Breast epithelium (tissue), 4 donors: Measurements from ENCODE around the gene ZHX3. TPM values are rescaled to one million over a fixed set of nuclear protein-coding genes. Genes with fewer than 3 reads are reported as not detected.

ENCODE experiments used
- DNase-seq, 2 donors: peaks; one replicate each; pipeline ENCODE4 v3.0.0-alpha.2; 2019; ENCODE audit warnings: low spot score in 2 of 2
- H3K27ac ChIP-seq, 2 donors: fragments of 200-600 bp; sonication (generic) in 1 of 2; one replicate each; pipeline ENCODE4 v1.5.1; 2016 to 2019; ENCODE audit warnings: mild to moderate bottlenecking in 1 of 2
- H3K27me3 ChIP-seq, 2 donors: fragments of 200-600 bp; sonication (generic) in 1 of 2; one replicate each; pipeline versions ENCODE4 v1.5.1 to v1.6.0; 2017 to 2019; ENCODE audit warnings: control low read depth in 1 of 2, mild to moderate bottlenecking in 1 of 2
- H3K36me3 ChIP-seq: fragments of 200-600 bp; one replicate; pipeline ENCODE4 v1.5.1; 2019
- H3K4me1 ChIP-seq, 2 donors: fragments of 200-600 bp; sonication (generic); one replicate each; pipeline ENCODE4 v1.5.1; 2016 to 2019; ENCODE audit warnings: control low read depth in 1 of 2
- H3K4me3 ChIP-seq, 3 donors: fragments of 200-600 bp; sonication (generic); 1 replicate in 2 of 3; 2 replicates in 1 of 3; pipeline ENCODE4 v1.5.1; 2016 to 2019; ENCODE audit warnings: mild to moderate bottlenecking in 3 of 3, moderate library complexity in 2 of 3
- H3K9me3 ChIP-seq, 2 donors: fragments of 200-600 bp; sonication (generic) in 1 of 2; one replicate each; pipeline ENCODE4 v1.5.1; 2016 to 2019; ENCODE audit warnings: control low read depth in 1 of 2
- POLR2A ChIP-seq: fragments of 450-650 bp; IDR thresholded peaks from one replicate; pipeline ENCODE4 v1.6.1; 2016; ENCODE audit warnings: antibody characterized with exemption, mild to moderate bottlenecking, moderate library complexity
- POLR2AphosphoS5 ChIP-seq, 3 donors: sonication (generic); formaldehyde crosslinking; IDR thresholded peaks; one replicate each; pipeline ENCODE4 v1.6.1; 2017; ENCODE audit warnings: antibody characterized with exemption in 3 of 3
- intact Hi-C: fragments of 100-400 bp; cut with DNase I; formaldehyde crosslinking; loops from one replicate; pipeline ENCODE4 v1.15.1; 2023; ENCODE audit warnings: low total_unique reads
- total RNA-seq, 3 donors: library from RNA; depleted of rRNA; stranded (reverse); fragments of >200 nt; gene quantifications; one replicate each; pipeline ENCODE4 v1.1.0, GENCODE V29; 2016
- TF ChIP-seq, protein P1 (sequence below), 3 donors: fragments of 450-650 bp; IDR thresholded peaks; one replicate each; pipeline ENCODE4 v1.5.1; 2016 to 2017; ENCODE audit warnings: antibody characterized with exemption in 3 of 3, mild to moderate bottlenecking in 3 of 3, moderate library complexity in 3 of 3

ZHX3 gene
- total RNA-seq, 3 donors from 2014 or later = 34.4 to 35.7 (median 34.6) TPM

GRCh38 chr20:41290804-41291389, 26.6 kb downstream of the ZHX3 start:
- intact Hi-C loops = no loop called here
- H3K27me3 ChIP-seq = no peaks in the 10 kb centered on the region
- peaks cover 6% of the 10 kb centered on the region in 2 donors for H3K9me3 ChIP-seq
- H3K27ac ChIP-seq = no peak overlapping the region
- TF ChIP-seq POLR2A (no peak), POLR2AphosphoS5 (IDR thresholded peaks at IDR 0.05) (no peak)
- TF ChIP-seq, protein P1, sequence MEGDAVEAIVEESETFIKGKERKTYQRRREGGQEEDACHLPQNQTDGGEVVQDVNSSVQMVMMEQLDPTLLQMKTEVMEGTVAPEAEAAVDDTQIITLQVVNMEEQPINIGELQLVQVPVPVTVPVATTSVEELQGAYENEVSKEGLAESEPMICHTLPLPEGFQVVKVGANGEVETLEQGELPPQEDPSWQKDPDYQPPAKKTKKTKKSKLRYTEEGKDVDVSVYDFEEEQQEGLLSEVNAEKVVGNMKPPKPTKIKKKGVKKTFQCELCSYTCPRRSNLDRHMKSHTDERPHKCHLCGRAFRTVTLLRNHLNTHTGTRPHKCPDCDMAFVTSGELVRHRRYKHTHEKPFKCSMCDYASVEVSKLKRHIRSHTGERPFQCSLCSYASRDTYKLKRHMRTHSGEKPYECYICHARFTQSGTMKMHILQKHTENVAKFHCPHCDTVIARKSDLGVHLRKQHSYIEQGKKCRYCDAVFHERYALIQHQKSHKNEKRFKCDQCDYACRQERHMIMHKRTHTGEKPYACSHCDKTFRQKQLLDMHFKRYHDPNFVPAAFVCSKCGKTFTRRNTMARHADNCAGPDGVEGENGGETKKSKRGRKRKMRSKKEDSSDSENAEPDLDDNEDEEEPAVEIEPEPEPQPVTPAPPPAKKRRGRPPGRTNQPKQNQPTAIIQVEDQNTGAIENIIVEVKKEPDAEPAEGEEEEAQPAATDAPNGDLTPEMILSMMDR (IDR thresholded peaks at IDR 0.05) = no peak
- H3K4me3 ChIP-seq = no peak overlapping the region
- DNase-seq = no peak
- H3K36me3 ChIP-seq = no peaks in the 10 kb centered on the region
- H3K4me1 ChIP-seq = peaks cover 0 to 4% of the 10 kb centered on the region in 2 donors

GRCh38 chr20:41287327-41287726, 30.2 kb downstream of the ZHX3 start:
- no peak overlapping the region for H3K27ac ChIP-seq
- H3K9me3 ChIP-seq = peaks cover 6% of the 10 kb centered on the region in 2 donors
- H3K4me3 ChIP-seq = no peak overlapping the region
- no peak for DNase-seq
- no peaks in the 10 kb centered on the region for H3K27me3 ChIP-seq
- TF ChIP-seq POLR2AphosphoS5 (IDR thresholded peaks at IDR 0.05) = no peak
- TF ChIP-seq, protein P1 (IDR thresholded peaks at IDR 0.05) = no peak
- TF ChIP-seq POLR2A = no peak
- H3K4me1 ChIP-seq = no peaks in the 10 kb centered on the region
- no peaks in the 10 kb centered on the region for H3K36me3 ChIP-seq
- intact Hi-C loops = no loop called here

GRCh38 chr20:41286240-41286851, 31.2 kb downstream of the ZHX3 start:
- Histone ChIP-seq H3K9me3 (peaks cover 6% of the 10 kb centered on the region in 2 donors), H3K4me3 (no peak overlapping the region), H3K27ac (no peak overlapping the region), H3K27me3 (no peaks in the 10 kb centered on the region), H3K4me1 (no peaks in the 10 kb centered on the region), H3K36me3 (no peaks in the 10 kb centered on the region)
- TF ChIP-seq POLR2AphosphoS5 (IDR thresholded peaks at IDR 0.05) (no peak), POLR2A (no peak)
- TF ChIP-seq, protein P1 (IDR thresholded peaks at IDR 0.05) = no peak
- no peak for DNase-seq
- intact Hi-C loops = no loop called here

DNA sequence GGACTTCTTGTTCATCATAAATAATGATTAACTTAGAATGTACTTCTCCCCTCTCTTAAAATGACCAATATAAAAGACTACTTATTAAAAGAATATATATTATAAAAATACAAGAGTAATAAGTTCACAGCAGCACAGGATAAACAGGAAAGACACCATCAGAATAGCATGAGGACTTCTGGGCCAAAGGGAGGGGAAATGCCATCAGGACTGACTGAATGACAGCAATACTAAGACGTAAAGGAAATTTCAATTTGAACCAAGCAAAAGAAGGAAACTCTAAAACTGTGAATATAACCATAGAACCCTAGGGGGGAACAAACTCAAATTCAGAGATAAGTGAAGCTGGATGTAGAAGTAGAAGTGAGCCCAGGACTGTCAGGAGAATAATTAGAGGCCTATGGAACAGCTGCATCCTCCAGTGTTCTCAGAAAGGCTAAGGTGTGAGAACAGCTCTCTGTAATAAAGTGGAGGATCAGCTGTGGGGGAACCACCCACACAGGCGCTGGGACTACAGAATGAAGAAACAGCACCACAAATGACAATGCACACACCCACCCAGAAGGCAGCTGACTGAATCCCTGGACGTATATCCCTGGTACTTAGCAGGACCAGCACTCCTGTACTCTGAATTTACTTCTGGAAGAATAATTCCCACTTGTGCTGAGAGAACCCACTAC, 37.8 kb downstream of the ZHX3 start:
- no peak for DNase-seq
- H3K4me1 ChIP-seq = peaks cover 0 to 7% of the 10 kb centered on the region in 2 donors
- H3K27ac ChIP-seq = no peak overlapping the region
- TF ChIP-seq POLR2AphosphoS5 (IDR thresholded peaks at IDR 0.05) (no peak), POLR2A (no peak)
- TF ChIP-seq, protein P1 (IDR thresholded peaks at IDR 0.05) = no peak
- H3K27me3 ChIP-seq = no peaks in the 10 kb centered on the region
- intact Hi-C loops = no loop called here
- H3K9me3 ChIP-seq = no peaks in the 10 kb centered on the region
- H3K4me3 ChIP-seq = no peak overlapping the region
- H3K36me3 ChIP-seq = no peaks in the 10 kb centered on the region

GRCh38 chr20:41278936-41279335, 38.6 kb downstream of the ZHX3 start:
- H3K27me3 ChIP-seq = no peaks in the 10 kb centered on the region
- no peaks in the 10 kb centered on the region for H3K9me3 ChIP-seq
- H3K36me3 ChIP-seq = no peaks in the 10 kb centered on the region
- TF ChIP-seq, protein P1 (IDR thresholded peaks at IDR 0.05) = no peak
- TF ChIP-seq POLR2AphosphoS5 (IDR thresholded peaks at IDR 0.05) (no peak), POLR2A (no peak)
- H3K4me1 ChIP-seq = peaks cover 0 to 7% of the 10 kb centered on the region in 2 donors
- intact Hi-C loops = no loop called here
- H3K4me3 ChIP-seq = no peak overlapping the region
- H3K27ac ChIP-seq = no peak overlapping the region
- DNase-seq = no peak
